Stimulated activated CD4-positive, alpha-beta T cell treated with anti-CD3 and anti-CD28 coated beads, Interleukin-15, amount 100 ng/mL, for 1 hour (primary cell): ENCODE results near the gene C5orf52.
"Not testable (repeated sequence)": the region's sequence is repeated elsewhere in the genome, so short reads cannot be mapped to it uniquely, and the experiment has no call there.

Source experiments
- DNase-seq, 2 donors: peaks; one replicate each; pipeline ENCODE4 v3.0.0-alpha.2; 2020; ENCODE audit warnings: low read depth in 1 of 2, low spot score in 1 of 2

Gene C5orf52

DNA sequence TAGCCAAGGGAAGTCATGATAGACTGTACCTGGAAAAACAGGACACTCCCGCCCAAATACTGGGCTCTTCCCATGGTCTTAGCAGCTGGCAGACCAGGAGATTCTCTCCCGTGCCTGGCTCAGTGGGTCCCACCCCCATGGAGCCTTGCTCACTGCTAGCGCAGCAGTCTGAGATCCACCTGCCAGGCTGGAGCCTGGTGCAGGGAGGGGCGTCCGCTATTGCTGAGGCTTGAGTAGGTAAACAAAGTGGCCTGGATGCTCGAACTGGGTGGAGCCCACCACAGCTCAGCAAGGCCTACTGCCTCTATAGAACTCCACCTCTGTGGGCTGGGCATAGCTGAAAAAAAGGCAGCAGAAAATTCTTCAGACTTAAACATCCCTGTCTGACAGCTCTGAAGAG is 49.8 kb downstream of the C5orf52 start:
- no peak for DNase-seq

DNA sequence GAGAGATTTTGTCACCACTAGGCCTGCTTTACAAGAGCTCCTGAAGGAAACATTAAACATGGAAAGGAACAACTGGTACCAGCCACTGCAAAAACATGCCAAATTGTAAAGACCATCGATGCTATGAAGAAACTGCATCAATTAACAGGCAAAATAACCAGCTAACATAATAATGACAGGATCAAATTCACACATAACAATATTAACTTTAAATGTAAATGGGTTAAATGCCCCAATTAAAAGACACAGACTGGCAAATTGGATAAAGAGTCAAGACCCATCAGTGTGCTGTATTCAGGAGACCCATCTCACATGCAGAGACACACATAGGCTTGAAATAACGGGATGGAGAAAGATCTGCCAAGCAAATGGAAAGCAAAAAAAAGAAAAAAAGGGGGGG is 51.6 kb downstream of the C5orf52 start:
- DNase-seq, result not testable (repeated sequence)

DNA sequence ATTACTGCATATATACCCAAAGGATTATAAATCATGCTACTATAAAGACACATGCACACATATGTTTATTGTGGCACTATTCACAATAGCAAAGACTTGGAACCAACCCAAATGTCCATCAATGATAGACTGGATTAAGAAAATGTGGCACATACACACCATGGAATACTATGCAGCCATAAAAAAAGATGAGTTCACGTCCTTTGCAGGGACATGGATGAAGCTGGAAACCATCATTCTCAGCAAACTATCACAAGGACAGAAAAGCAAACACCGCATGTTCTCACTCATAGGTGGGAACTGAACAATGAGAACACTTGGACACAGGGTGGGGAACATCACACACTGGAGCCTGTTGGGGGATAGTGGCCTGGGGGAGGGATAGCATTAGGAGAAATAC is 55.3 kb downstream of the C5orf52 start:
- DNase-seq, result not testable (repeated sequence)

DNA sequence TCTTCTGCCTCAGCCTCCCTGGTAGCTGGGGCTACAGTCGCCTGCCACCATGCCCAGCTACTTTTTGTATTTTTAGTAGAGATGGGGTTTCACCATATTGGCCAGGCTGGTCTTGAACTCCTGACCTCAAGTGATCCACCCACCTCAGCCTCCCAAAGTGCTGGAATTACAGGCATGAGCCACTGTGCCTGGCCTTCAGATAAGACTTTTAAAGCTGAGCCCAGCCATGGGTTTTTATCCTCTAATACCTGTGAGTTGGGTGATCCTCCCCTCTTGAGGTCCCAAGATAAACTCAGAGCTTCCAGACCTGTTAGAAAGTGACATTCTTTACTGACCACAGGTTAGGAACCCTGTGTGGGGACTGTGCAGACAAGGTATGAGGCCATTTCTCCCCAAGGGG is 56.5 kb downstream of the C5orf52 start:
- not testable (repeated sequence) for DNase-seq
